Liver (tissue), 9 donors: ENCODE results near the gene KCNMA1. TPM values are rescaled to one million over a fixed set of nuclear protein-coding genes. Genes with fewer than 3 reads are reported as not detected.

ENCODE experiments used
- DNase-seq: peaks from one replicate; pipeline ENCODE4 v3.0.0-alpha.2; 2017; ENCODE audit warnings: low spot score
- H3K27ac ChIP-seq, 2 donors: one replicate each; pipeline ENCODE4 v1.7.0; 2013; ENCODE audit warnings: inconsistent platforms in 2 of 2, low read length in 2 of 2, control low read depth in 1 of 2, low read depth in 1 of 2, mild to moderate bottlenecking in 1 of 2
- H3K27me3 ChIP-seq, 4 donors: one replicate each; pipeline versions ENCODE4 v1.6.1 to v1.7.0; 2013; ENCODE audit warnings: low read length in 3 of 4, inconsistent platforms in 1 of 4, mild to moderate bottlenecking in 1 of 4, moderate library complexity in 1 of 4; ENCODE audit not compliant: control insufficient read depth in 4 of 4, insufficient read depth in 4 of 4
- H3K36me3 ChIP-seq, 4 donors: one replicate each; pipeline versions ENCODE4 v1.6.1 to v1.7.0; 2013; ENCODE audit warnings: low read length in 3 of 4, mild to moderate bottlenecking in 3 of 4, low read depth in 1 of 4, moderate library complexity in 1 of 4; ENCODE audit not compliant: control insufficient read depth in 4 of 4, insufficient read depth in 3 of 4
- H3K4me1 ChIP-seq, 4 donors: one replicate each; pipeline versions ENCODE4 v1.6.1 to v1.7.0; 2013; ENCODE audit warnings: low read length in 3 of 4, mild to moderate bottlenecking in 3 of 4, moderate library complexity in 1 of 4; ENCODE audit not compliant: control insufficient read depth in 4 of 4, insufficient read depth in 4 of 4
- H3K4me3 ChIP-seq, 3 donors: one replicate each; pipeline versions ENCODE4 v1.6.1 to v1.7.0; 2013; ENCODE audit warnings: low read length in 3 of 3, control low read depth in 1 of 3, low read depth in 1 of 3, mild to moderate bottlenecking in 1 of 3
- H3K9ac ChIP-seq, 2 donors: one replicate each; pipeline ENCODE4 v1.7.0; 2013; ENCODE audit warnings: low read length in 2 of 2, mild to moderate bottlenecking in 2 of 2, moderate library complexity in 2 of 2, control low read depth in 1 of 2, low read depth in 1 of 2
- H3K9me3 ChIP-seq, 4 donors: one replicate each; pipeline versions ENCODE4 v1.6.1 to v1.7.0; 2013; ENCODE audit warnings: low read length in 3 of 4; ENCODE audit not compliant: control insufficient read depth in 4 of 4
- ATF3 ChIP-seq: IDR thresholded peaks from 2 replicates; pipeline ENCODE4 v1.6.1; 2016; ENCODE audit warnings: antibody characterized with exemption
- FOXA2 ChIP-seq: IDR thresholded peaks from 2 replicates; pipeline ENCODE4 v1.6.1; 2016; ENCODE audit warnings: antibody characterized with exemption
- GABPA ChIP-seq, 2 donors: IDR thresholded peaks in 1 of 2; conservative IDR thresholded peaks in 1 of 2; 2 replicates each; pipeline ENCODE4 v1.6.1; 2016; ENCODE audit warnings: antibody characterized with exemption in 2 of 2, mild to moderate bottlenecking in 1 of 2, moderate library complexity in 1 of 2
- HNF4A ChIP-seq, 2 donors: conservative IDR thresholded peaks; 2 replicates each; pipeline ENCODE4 v1.6.1; 2016; ENCODE audit warnings: antibody characterized with exemption in 2 of 2, mild to moderate bottlenecking in 2 of 2
- HNF4G ChIP-seq: IDR thresholded peaks from 2 replicates; pipeline ENCODE4 v1.6.1; 2016; ENCODE audit warnings: antibody characterized with exemption
- JUND ChIP-seq, 2 donors: IDR thresholded peaks; 2 replicates each; pipeline ENCODE4 v1.6.1; 2016; ENCODE audit warnings: antibody characterized with exemption in 2 of 2
- MAX ChIP-seq: IDR thresholded peaks from 2 replicates; pipeline ENCODE4 v1.6.1; 2016; ENCODE audit warnings: antibody characterized with exemption
- NR2F2 ChIP-seq: IDR thresholded peaks from 2 replicates; pipeline ENCODE4 v1.6.1; 2016; ENCODE audit warnings: antibody characterized with exemption
- RAD21 ChIP-seq, 2 donors: IDR thresholded peaks; 2 replicates each; pipeline ENCODE4 v1.6.1; 2016; ENCODE audit warnings: antibody characterized with exemption in 2 of 2, mild to moderate bottlenecking in 2 of 2
- RXRA ChIP-seq, 2 donors: IDR thresholded peaks; 2 replicates each; pipeline ENCODE4 v1.6.1; 2017 to 2018; ENCODE audit warnings: antibody characterized with exemption in 2 of 2, mild to moderate bottlenecking in 1 of 2
- SP1 ChIP-seq: IDR thresholded peaks from 2 replicates; pipeline ENCODE4 v1.6.1; 2018; ENCODE audit warnings: antibody characterized with exemption, mild to moderate bottlenecking
- TAF1 ChIP-seq: conservative IDR thresholded peaks from 2 replicates; pipeline ENCODE4 v1.6.1; 2016; ENCODE audit warnings: antibody characterized with exemption, mild to moderate bottlenecking
- YY1 ChIP-seq: IDR thresholded peaks from 2 replicates; pipeline ENCODE4 v1.6.1; 2016; ENCODE audit warnings: antibody characterized with exemption, mild to moderate bottlenecking
- ZBTB33 ChIP-seq: IDR thresholded peaks from 2 replicates; pipeline ENCODE4 v1.6.1; 2016; ENCODE audit warnings: antibody characterized with exemption
- WGBS: extraction: QIAGEN DNeasy Blood & Tissue Kit; methylation state at CpG from one replicate; pipeline ENCODE4 v1.1.7; 2013; 5-methylcytosine and 5-hydroxymethylcytosine counted together
- polyA plus RNA-seq, 2 donors: library from polyadenylated mRNA; stranded (reverse) in 1 of 2; unstranded in 1 of 2; fragments of 200-250 nt in 1 of 2; fragments of >200 nt in 1 of 2; fragmentation: Nextera tagmentation in 1 of 2; extraction: Ambion mirVana in 1 of 2; gene quantifications; one replicate each; pipeline versions ENCODE4 v1.2.1 to v1.2.3, GENCODE V29; 2013 to 2015
- total RNA-seq, 2 donors: library from RNA; depleted of rRNA; stranded (reverse); fragments of >200 nt; gene quantifications; one replicate each; pipeline ENCODE4 v1.2.3, GENCODE V29; 2014
- TF ChIP-seq, protein P1 (sequence below): fragments of 150-350 bp; IDR thresholded peaks from 2 replicates; pipeline ENCODE4 v1.5.1; 2017; ENCODE audit warnings: improper control_type of control experiment, low read depth, low read length; ENCODE audit not compliant: missing input control
- TF ChIP-seq, protein P2 (sequence below): IDR thresholded peaks from 2 replicates; pipeline ENCODE4 v1.6.1; 2016; ENCODE audit warnings: antibody characterized with exemption, mild to moderate bottlenecking
- donor health status: healthy.
- donor health status: healthy.
- donor health status: healthy.
- donor health status: healthy.
- donor health status: healthy.

KCNMA1 gene
- total RNA-seq (1 to 10 TPM; 2.5 to 9.7 TPM), polyA plus RNA-seq (1 to 10 TPM; 2.9 to 6.6 TPM)

DNA sequence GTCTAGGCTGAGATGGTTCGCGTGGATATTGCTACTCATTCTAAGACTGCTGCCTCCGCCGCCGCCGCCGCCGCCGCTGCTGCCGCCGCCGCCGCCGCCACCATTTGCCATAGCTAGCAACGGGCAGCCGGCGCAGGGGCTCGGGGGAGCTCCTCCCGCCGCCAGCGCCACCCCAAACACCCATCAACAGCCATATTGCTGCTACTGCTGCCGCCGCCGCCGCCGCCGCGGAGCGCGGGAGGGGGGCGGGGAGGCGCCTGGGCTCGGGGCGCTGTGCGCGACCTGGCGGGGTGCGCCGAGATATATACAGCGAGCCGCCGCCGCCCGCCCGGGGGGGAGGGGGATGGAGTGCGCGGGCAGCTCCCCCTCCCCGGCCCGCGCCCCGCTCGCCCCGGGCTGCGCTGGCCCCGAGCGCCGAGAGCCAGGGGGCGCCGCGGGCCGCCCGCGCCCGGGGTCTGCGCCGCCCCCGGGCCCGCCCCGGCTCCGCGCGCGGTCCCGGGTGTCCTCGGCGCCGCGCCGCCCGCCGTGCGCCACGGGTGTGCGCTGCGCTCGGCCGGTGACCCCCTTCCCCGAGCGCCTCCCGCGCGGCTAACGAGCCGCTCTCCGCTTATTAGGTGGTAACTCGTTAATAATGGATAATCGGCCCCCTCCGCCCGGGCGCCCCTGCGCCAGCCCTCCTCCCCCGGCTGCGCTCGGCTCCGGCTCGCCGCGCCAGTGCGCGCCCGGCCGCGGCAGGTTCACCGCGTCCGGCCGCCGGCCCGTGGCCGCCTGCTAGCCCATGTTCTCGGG lies at the start of gene KCNMA1:
Gene KCNMA1, minus strand, starts transcription at position 277 of the 789 bp plus-strand sequence.
- WGBS: 3% methylated on average over 121 of the region's 121 CpGs
- H3K9ac ChIP-seq: no peak within 1 kb of the TSS
- H3K27ac ChIP-seq: no peak within 1 kb of the TSS
- TF ChIP-seq SP1: no peak
- no peak for TF ChIP-seq RAD21 (IDR thresholded peaks at IDR 0.05)
- TF ChIP-seq ATF3: no peak
- TF ChIP-seq HNF4G: no peak
- TF ChIP-seq MAX: no peak
- no peak for TF ChIP-seq ZBTB33
- no peak for TF ChIP-seq FOXA2
- TF ChIP-seq TAF1: no peak
- no peak for TF ChIP-seq YY1
- TF ChIP-seq JUND (IDR thresholded peaks at IDR 0.05): no peak
- no peak for TF ChIP-seq RXRA (IDR thresholded peaks at IDR 0.05)
- TF ChIP-seq NR2F2: no peak
- no peaks in the 10 kb centered on the region for H3K9me3 ChIP-seq
- peaks cover 0 to 6% (median 0%) of the 10 kb centered on the region in 4 donors for H3K27me3 ChIP-seq
- peaks cover 7 to 37% (median 25%) of the 10 kb centered on the region in 4 donors for H3K4me1 ChIP-seq
- DNase-seq: no peak
- no peaks in the 10 kb centered on the region for H3K36me3 ChIP-seq
- H3K4me3 ChIP-seq: peak within 1 kb of the TSS; percentile 64 to 81 (median 77)

GRCh38 chr10:77686650-77687417 lies 49.2 kb upstream of the KCNMA1 start:
- WGBS: 82% methylated on average over 11 of the region's 11 CpGs
- H3K9me3 ChIP-seq: no peaks in the 10 kb centered on the region
- no peaks in the 10 kb centered on the region for H3K27me3 ChIP-seq
- no peaks in the 10 kb centered on the region for H3K4me1 ChIP-seq
- no peak overlapping the region for H3K9ac ChIP-seq
- no peak for DNase-seq
- no peak for TF ChIP-seq NR2F2
- TF ChIP-seq HNF4A (conservative IDR thresholded peaks at IDR 0.05): no peak
- no peak for TF ChIP-seq YY1
- no peak for TF ChIP-seq ZBTB33
- no peak for TF ChIP-seq GABPA (IDR thresholded peaks at IDR 0.05 in 1 of 2, conservative IDR thresholded peaks at IDR 0.05 in 1 of 2)
- TF ChIP-seq SP1: no peak
- TF ChIP-seq MAX: no peak
- TF ChIP-seq, protein P1, sequence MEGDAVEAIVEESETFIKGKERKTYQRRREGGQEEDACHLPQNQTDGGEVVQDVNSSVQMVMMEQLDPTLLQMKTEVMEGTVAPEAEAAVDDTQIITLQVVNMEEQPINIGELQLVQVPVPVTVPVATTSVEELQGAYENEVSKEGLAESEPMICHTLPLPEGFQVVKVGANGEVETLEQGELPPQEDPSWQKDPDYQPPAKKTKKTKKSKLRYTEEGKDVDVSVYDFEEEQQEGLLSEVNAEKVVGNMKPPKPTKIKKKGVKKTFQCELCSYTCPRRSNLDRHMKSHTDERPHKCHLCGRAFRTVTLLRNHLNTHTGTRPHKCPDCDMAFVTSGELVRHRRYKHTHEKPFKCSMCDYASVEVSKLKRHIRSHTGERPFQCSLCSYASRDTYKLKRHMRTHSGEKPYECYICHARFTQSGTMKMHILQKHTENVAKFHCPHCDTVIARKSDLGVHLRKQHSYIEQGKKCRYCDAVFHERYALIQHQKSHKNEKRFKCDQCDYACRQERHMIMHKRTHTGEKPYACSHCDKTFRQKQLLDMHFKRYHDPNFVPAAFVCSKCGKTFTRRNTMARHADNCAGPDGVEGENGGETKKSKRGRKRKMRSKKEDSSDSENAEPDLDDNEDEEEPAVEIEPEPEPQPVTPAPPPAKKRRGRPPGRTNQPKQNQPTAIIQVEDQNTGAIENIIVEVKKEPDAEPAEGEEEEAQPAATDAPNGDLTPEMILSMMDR: no peak
- TF ChIP-seq RXRA (IDR thresholded peaks at IDR 0.05): no peak
- TF ChIP-seq, protein P2, sequence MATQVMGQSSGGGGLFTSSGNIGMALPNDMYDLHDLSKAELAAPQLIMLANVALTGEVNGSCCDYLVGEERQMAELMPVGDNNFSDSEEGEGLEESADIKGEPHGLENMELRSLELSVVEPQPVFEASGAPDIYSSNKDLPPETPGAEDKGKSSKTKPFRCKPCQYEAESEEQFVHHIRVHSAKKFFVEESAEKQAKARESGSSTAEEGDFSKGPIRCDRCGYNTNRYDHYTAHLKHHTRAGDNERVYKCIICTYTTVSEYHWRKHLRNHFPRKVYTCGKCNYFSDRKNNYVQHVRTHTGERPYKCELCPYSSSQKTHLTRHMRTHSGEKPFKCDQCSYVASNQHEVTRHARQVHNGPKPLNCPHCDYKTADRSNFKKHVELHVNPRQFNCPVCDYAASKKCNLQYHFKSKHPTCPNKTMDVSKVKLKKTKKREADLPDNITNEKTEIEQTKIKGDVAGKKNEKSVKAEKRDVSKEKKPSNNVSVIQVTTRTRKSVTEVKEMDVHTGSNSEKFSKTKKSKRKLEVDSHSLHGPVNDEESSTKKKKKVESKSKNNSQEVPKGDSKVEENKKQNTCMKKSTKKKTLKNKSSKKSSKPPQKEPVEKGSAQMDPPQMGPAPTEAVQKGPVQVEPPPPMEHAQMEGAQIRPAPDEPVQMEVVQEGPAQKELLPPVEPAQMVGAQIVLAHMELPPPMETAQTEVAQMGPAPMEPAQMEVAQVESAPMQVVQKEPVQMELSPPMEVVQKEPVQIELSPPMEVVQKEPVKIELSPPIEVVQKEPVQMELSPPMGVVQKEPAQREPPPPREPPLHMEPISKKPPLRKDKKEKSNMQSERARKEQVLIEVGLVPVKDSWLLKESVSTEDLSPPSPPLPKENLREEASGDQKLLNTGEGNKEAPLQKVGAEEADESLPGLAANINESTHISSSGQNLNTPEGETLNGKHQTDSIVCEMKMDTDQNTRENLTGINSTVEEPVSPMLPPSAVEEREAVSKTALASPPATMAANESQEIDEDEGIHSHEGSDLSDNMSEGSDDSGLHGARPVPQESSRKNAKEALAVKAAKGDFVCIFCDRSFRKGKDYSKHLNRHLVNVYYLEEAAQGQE: no peak
- no peak for TF ChIP-seq JUND (IDR thresholded peaks at IDR 0.05)
- no peak for TF ChIP-seq ATF3
- TF ChIP-seq TAF1: no peak
- no peak for TF ChIP-seq RAD21 (IDR thresholded peaks at IDR 0.05)
- no peak for TF ChIP-seq HNF4G
- H3K36me3 ChIP-seq: no peaks in the 10 kb centered on the region
- H3K4me3 ChIP-seq: no peak overlapping the region
- no peak overlapping the region for H3K27ac ChIP-seq
